Stomach smooth muscle (tissue), 2 donors: ENCODE measurements around the gene DNA2.
"Not testable (repeated sequence)": the region's sequence is repeated elsewhere in the genome, so short reads cannot be mapped to it uniquely, and the experiment has no call there.

Experiments used
- H3K27ac ChIP-seq: one replicate; pipeline ENCODE4 v1.7.0; 2013; ENCODE audit warnings: mild to moderate bottlenecking, low read length, inconsistent platforms
- H3K27me3 ChIP-seq, 2 donors: one replicate each; pipeline ENCODE4 v1.7.0; 2013; ENCODE audit warnings: low read length in 2 of 2; ENCODE audit not compliant: insufficient read depth in 2 of 2, control insufficient read depth in 1 of 2
- H3K36me3 ChIP-seq, 2 donors: one replicate each; pipeline ENCODE4 v1.7.0; 2013; ENCODE audit warnings: low read length in 2 of 2; ENCODE audit not compliant: control insufficient read depth in 2 of 2, insufficient read depth in 2 of 2
- H3K4me1 ChIP-seq: one replicate; pipeline ENCODE4 v1.7.0; 2013; ENCODE audit warnings: low read length; ENCODE audit not compliant: control insufficient read depth, insufficient read depth
- H3K4me3 ChIP-seq, 2 donors: one replicate each; pipeline ENCODE4 v1.7.0; 2013; ENCODE audit warnings: low read length in 2 of 2
- H3K9ac ChIP-seq, 2 donors: one replicate each; pipeline ENCODE4 v1.7.0; 2013; ENCODE audit warnings: low read length in 2 of 2, mild to moderate bottlenecking in 1 of 2
- H3K9me3 ChIP-seq, 2 donors: one replicate each; pipeline ENCODE4 v1.7.0; 2013; ENCODE audit warnings: low read length in 2 of 2; ENCODE audit not compliant: control insufficient read depth in 2 of 2
- donor health status: healthy.
- donor health status: Pancreatic carcinoma.

DNA2 gene

DNA sequence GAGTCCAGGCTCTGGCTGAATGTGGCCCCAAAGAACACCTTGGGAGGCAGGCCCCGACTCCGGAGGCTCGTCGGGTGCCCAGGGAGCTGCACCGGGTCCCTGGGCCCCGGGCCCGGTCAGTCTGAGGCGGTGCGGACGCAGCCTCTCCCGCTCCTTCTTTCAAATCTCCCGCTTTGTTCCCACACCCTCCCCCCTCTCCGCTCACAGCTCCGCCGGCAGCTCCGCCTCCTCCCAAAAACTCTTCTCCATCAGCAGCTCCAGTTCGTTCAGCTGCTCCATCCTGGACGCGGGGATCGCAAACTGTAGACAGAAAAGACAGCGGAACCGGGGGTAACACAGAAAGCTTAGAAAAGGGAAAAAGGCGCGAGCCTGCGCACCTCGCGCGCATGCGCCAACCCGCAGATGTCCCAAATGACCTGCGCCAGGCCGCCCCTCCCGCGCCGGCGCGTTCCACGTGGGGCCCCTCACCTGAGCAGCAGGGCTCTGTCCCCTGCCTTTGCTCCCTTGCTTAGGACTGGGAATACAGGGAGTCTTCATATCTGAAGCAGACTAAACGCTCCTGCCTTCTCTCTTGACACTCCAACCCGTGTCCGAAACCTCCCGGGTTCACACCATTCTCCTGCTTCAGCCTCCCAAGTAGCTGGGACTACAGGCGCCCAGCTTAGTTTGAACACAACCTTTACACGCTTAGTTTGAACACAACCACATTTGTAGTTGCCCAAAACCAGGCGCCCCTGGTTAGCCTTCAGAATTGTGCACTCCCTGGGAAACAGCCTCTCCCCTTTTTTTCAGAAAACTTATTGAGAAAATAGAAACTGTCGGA, at the start of gene DNA2:
TSS of gene DNA2 (minus strand) at position 388 of the 823 bp plus-strand sequence. CDS start at position 279, 109 bp downstream.
- H3K4me3 ChIP-seq, result peak within 1 kb of the TSS; percentile 84 to 89
- peak within 1 kb of the TSS; percentile 51 to 65 for H3K9ac ChIP-seq
- peaks cover 6% of the 10 kb centered on the region for H3K4me1 ChIP-seq
- H3K27me3 ChIP-seq, result no peaks in the 10 kb centered on the region
- H3K9me3 ChIP-seq, result no peaks in the 10 kb centered on the region
- H3K27ac ChIP-seq, result no peak within 1 kb of the TSS
- no peaks in the 10 kb centered on the region for H3K36me3 ChIP-seq

- H3K4me1 ChIP-seq, H3K4me3 ChIP-seq, H3K9ac ChIP-seq, H3K9me3 ChIP-seq, H3K27me3 ChIP-seq, H3K27ac ChIP-seq, H3K36me3 ChIP-seq: not testable (repeated sequence)
Observed at GRCh38 chr10:68518609-68519008, 46.8 kb upstream of the DNA2 start.

DNA sequence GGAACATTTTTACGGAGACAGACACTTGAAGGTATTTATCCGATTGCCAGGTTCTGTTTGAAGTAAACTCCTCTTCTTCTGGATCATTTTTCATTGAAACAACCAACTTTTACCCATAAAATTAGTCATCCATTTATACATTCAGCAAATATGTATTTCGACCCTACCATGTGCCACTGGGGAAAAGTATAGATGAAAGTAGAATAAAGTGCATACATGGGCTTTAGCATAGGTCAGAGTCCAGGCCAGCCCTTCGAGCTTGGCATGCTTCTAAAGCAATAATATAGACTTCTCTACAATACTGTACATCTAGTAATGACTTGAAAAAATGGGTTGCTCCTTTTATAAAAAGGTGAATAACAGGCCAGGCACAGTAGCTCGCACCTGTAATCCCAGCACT, 45.4 kb upstream of the DNA2 start:
- peaks cover 2 to 3% of the 10 kb centered on the region in 2 donors for H3K36me3 ChIP-seq
- H3K4me1 ChIP-seq, result no peaks in the 10 kb centered on the region
- H3K27ac ChIP-seq, result no peak overlapping the region
- no peak overlapping the region for H3K9ac ChIP-seq
- no peaks in the 10 kb centered on the region for H3K9me3 ChIP-seq
- H3K4me3 ChIP-seq, result no peak overlapping the region
- H3K27me3 ChIP-seq, result no peaks in the 10 kb centered on the region

DNA sequence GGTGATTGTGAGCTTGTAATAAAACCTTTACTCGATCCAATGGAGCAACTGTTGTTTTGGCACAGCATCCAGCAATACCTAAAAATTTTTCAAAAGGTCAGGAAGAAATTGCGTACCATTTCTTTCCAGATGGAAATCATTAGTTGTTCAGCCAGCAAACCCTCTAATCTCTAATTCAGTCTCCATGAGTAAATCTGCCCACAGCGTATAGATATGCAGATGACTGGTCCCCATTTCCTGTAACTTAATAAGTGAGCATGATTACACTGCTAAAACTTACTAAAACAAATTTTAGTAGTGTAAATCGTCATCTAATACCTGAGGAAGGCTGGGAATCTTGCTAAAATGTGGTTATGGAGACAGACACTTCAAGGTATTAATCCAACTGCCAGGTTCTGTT, 45.0 kb upstream of the DNA2 start:
- Histone ChIP-seq H3K9me3 (no peaks in the 10 kb centered on the region), H3K27me3 (no peaks in the 10 kb centered on the region), H3K27ac (no peak overlapping the region), H3K36me3 (peaks cover 3% of the 10 kb centered on the region in 2 donors), H3K4me3 (no peak overlapping the region), H3K9ac (no peak overlapping the region), H3K4me1 (no peaks in the 10 kb centered on the region)

DNA sequence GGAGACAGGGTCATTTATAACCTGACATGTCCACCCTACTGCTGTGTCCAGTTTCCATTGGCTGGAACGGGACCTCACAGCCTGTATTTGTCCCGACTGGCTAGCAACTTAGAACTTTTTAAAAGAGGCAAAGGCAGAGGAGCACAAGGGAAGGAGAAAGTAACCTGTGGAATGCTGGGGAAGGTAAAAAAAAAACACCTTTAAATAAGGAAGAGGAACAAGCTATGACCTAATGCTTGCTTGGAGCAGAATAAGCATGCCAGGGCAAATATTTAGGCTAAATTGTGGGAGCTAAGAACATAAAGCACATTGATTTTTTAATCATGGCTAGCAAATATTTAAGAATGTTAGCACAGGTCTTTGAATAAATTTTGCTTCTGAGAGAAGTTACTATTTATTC, 44.4 kb upstream of the DNA2 start:
- H3K9ac ChIP-seq, H3K4me3 ChIP-seq, H3K27ac ChIP-seq, H3K9me3 ChIP-seq, H3K36me3 ChIP-seq, H3K27me3 ChIP-seq, H3K4me1 ChIP-seq: not testable (repeated sequence)

- Histone ChIP-seq H3K4me1 (no peaks in the 10 kb centered on the region), H3K9me3 (no peaks in the 10 kb centered on the region), H3K36me3 (peaks cover 0 to 4% of the 10 kb centered on the region in 2 donors), H3K9ac (no peak overlapping the region), H3K4me3 (no peak overlapping the region), H3K27ac (no peak overlapping the region), H3K27me3 (no peaks in the 10 kb centered on the region)
Observed at GRCh38 chr10:68508090-68508489, 36.3 kb upstream of the DNA2 start.

GRCh38 chr10:68506411-68506810, 34.6 kb upstream of the DNA2 start:
- no peaks in the 10 kb centered on the region for H3K27me3 ChIP-seq
- no peak overlapping the region for H3K9ac ChIP-seq
- peaks cover 0 to 6% of the 10 kb centered on the region in 2 donors for H3K36me3 ChIP-seq
- H3K4me1 ChIP-seq, result no peaks in the 10 kb centered on the region
- no peaks in the 10 kb centered on the region for H3K9me3 ChIP-seq
- H3K27ac ChIP-seq, result no peak overlapping the region
- H3K4me3 ChIP-seq, result no peak overlapping the region

- no peak overlapping the region for H3K4me3 ChIP-seq
- H3K36me3 ChIP-seq, result peaks cover 11 to 16% of the 10 kb centered on the region in 2 donors
- H3K4me1 ChIP-seq, result no peaks in the 10 kb centered on the region
- H3K9ac ChIP-seq, result no peak overlapping the region
- no peaks in the 10 kb centered on the region for H3K9me3 ChIP-seq
- no peaks in the 10 kb centered on the region for H3K27me3 ChIP-seq
- H3K27ac ChIP-seq, result no peak overlapping the region
Observed at GRCh38 chr10:68502846-68503245, 31.1 kb upstream of the DNA2 start.

- Histone ChIP-seq H3K4me1 (no peaks in the 10 kb centered on the region), H3K4me3 (no peak overlapping the region), H3K9me3 (no peaks in the 10 kb centered on the region), H3K9ac (no peak overlapping the region), H3K27ac (no peak overlapping the region), H3K36me3 (peaks cover 11 to 18% of the 10 kb centered on the region in 2 donors), H3K27me3 (no peaks in the 10 kb centered on the region)
Observed at GRCh38 chr10:68501691-68502090, 29.9 kb upstream of the DNA2 start.

GRCh38 chr10:68499544-68499943, 27.8 kb upstream of the DNA2 start:
- no peaks in the 10 kb centered on the region for H3K27me3 ChIP-seq
- H3K27ac ChIP-seq, result no peak overlapping the region
- H3K36me3 ChIP-seq, result peaks cover 11 to 16% of the 10 kb centered on the region in 2 donors
- H3K9ac ChIP-seq, result no peak overlapping the region
- no peaks in the 10 kb centered on the region for H3K9me3 ChIP-seq
- no peak overlapping the region for H3K4me3 ChIP-seq
- H3K4me1 ChIP-seq, result no peaks in the 10 kb centered on the region

DNA sequence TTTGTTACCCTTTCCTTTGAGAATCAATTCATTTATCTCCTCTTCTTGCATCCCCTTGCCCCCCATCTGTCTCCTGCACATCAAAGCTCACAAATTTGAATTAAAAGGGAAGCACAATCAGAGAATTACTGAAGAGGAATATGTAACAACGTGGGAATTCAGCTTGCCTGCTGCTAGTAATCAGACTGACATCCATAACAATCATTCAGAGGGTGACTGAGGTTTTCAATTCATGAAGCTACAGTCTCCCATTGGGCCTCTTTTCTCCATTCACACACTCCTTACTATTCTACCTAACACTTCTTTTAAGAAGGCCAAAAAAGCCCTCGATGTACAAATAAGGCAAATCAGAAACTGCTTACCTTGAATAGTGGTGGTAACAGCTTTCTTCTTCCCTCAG, 24.3 kb upstream of the DNA2 start:
- H3K4me3 ChIP-seq, result no peak overlapping the region
- peaks cover 11 to 14% of the 10 kb centered on the region in 2 donors for H3K36me3 ChIP-seq
- no peaks in the 10 kb centered on the region for H3K4me1 ChIP-seq

More for the DNA sequence above, 24.3 kb upstream of the DNA2 start:
- H3K27ac ChIP-seq, result no peak overlapping the region
- no peak overlapping the region for H3K9ac ChIP-seq
- no peaks in the 10 kb centered on the region for H3K9me3 ChIP-seq
- H3K27me3 ChIP-seq, result no peaks in the 10 kb centered on the region
